Measurements from ENCODE around the gene ST8SIA6.
"Not testable (repeated sequence)": the region's sequence is repeated elsewhere in the genome, so short reads cannot be mapped to it uniquely, and the experiment has no call there.

The ST8SIA6 gene

DNA sequence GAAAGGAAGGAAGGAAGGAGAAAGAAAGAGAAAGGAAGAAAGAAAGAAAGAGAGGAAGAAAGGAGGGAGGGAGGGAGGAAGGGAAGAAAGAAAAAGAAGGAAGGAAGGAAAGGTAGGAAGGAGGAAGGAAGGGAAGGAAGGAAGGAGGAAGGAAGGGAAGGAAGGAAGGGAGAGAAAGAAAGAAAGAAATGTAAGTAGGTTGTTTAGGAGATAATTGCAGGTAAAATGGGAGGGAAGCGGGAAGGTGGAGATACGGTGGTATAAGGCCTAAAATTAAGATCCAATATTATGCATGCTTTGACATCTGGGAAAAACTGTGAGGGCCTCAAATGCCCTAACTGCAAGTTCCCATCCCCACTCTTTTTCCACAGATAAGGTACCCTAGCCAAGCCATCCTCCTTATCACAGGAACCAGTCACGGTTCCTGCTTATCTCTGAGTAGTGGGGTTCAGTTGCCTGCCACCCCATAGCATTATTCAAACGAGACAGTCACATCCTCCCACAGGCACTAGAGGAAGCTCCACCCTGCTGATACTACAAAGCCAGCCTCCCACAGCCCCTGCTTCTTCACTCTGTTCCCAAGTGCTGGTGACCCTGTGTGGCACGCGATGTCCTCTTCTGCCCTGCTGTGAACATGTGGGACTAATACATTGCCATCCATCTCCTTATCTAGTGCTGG lies 28.7 kb downstream of the ST8SIA6 start:
- DNase-seq: peak; percentile 100

DNA sequence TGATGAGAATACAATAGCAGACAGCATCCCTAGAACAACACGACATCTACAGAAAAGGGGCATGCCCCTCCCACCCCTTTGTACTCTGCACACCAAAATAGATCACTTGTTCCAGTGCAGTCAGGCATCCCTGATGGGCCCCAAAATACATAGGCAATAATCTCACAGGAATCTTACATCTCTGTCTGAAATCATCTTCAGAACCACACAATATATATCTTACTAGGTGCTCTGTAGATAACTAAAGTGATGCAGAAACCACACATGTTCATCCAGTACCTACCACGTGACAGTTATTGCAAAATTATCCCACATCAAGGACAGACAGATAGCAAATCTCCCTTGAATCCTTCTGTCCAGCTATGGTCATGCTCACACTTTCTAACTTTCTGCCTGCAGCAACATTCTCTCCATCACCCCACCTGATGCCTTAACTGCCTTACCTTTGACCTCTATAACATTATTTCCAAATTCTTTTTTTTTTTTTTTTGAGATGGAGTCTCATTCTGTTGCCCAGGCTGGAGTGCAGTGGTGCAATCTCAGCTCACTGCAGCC lies 30.7 kb downstream of the ST8SIA6 start:
- DNase-seq: peak; percentile 51

DNA sequence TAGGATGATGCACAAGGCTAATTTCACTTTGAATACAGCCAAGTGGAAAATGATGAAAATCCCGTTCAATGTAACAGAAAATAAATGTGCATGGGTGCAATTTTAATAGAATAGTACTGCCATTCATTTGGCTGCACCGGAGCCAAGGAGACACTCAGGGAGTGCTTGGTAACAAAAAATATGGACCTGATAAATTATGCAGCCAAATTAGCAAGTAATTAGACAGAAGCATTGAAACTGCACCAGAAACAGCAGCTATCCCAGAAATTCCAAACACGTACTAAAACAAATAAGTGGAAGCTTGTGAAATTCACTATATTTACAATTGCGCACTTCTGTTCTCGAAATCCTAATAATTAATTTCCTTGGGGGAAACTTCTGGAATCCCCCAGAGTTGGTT lies 31.5 kb downstream of the ST8SIA6 start:
- DNase-seq: no peak

DNA sequence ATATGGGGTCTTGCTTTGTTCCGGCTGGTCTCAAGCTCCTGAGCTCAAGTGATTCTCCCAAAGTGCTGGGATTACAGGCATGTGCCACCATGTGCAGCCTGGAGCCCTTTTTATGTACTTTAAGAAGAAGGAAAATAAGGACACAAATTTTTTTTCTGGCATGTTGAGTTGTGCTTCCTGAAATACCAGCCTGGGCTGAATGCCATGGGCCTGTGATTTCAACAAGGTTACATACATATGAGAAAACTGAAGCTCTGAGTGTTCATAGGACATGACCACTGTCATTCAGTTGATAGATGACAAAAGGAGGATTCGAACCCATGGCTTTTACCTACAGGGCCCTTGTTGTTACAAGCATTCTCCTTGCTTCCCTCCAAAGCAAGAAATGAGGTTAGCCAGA lies 36.1 kb downstream of the ST8SIA6 start:
- DNase-seq: peak; percentile 1

DNA sequence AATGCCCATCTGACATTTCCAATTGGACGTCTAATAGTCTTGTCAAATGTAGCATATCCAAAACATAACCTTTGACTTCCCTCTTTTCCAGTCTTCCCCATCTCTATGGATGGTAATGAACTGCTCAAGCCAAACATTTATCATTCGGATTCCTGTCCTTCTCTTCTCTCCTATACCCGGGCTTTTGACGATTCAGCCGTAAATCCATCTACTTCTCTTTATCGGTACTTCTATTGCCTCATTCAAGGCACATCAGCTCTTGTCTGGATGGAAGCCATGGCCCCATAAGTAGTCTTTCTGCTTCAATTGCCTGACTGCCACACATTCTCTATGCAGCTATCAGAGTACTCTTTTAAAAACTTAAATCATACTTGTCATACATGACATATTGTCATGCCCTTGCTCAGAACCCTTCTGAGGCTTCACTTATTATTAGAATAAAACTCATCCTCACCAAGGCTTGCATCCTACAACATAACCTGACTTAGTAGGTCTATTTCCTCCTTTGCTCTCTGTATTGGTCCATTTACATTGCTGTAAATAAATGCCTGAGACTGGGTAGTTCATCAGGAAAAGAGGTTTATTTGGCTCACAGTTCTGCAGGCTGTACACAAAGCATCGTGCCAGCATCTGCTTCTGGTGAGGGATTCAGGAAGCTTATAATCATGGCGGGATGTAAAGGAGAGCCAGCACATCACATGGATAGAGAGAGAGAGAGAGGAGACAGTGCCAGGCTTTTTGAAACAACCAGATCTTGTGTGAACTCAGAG lies 37.8 kb downstream of the ST8SIA6 start:
- peak; percentile 3 for DNase-seq

DNA sequence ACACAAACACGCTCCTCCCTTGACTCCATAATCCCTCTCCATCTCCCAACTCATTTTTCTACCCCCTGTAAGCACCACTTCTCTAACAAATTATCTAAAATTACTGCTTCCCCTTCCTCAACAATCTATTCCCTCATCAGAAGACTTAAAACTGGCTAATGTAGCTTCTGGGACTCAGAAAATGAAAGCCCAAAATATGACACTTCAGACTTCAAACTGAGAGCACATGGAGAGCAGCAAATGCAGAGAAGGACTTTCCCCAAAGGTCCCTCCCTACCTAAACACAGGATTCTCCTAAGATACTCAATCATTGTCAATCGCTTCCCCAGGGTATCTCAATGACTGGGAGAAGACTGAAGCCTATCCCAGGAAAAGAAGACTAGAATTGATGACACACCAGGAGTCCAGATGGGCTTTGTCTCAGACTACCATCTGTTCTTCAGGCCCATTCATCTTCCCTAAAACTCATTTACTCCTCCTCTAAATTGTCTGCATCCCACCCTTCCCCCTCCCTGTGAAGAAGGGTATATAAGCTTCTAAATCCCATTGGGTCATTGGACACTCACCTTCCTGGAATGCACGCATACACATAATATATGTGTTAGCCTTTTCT lies 39.2 kb downstream of the ST8SIA6 start:
- peak; percentile 38 for DNase-seq

DNA sequence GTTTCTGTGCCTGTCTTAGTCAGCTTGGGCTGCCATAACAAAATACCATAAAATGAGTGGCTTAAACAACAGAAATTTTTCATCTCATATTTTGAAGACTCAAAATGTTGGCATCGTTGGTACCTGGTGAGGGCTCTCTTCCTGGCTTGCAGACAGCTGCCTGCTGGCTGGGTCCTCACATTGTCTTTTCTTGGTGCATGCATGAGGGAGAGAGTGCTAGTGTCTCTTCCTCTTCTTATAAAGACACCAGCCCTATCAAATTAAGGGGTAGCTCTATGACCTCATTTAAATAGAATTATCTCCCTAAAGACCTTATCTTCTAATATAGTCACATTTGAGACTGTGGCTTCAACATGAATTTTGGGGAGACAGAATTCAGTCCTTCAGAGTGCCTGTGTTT lies 39.9 kb downstream of the ST8SIA6 start:
- DNase-seq: peak; percentile 58

DNA sequence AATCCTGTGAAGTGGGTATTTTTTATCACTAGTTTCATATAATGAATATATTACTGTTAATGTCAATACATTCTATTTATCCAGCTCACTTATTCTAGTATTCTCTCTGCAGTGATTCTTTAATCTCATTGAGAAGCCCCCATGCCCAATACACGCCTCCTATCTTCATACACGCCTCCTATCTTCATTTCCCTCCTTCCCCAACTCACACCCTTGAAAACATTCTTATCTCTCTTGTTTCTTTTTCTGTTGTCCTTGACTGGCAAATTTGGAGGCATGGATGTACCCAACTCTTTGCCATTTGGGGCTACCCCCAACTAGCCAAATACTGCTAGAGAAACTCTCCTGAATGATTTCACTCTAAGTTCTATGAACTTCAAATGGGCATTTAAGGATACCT lies 40.5 kb downstream of the ST8SIA6 start:
- peak; percentile 74 for DNase-seq

DNA sequence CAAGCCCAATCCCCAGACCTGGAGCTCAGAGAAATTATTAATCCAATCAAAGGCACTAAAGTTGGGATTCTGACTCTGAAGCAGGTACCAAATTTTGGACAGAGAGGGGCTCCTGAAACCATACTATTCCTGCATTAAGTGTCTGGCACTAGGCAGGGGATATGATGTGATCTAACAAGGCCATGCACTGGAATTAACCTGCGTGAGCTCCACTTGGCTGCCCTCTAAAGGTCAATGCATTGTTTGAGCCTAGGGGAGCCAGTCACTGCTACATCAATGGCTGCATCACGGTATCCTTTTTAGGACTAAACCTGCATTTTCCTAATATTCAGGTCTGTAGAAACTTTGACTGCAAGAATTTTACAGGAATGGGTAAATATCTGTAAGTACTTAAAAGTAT lies 42.1 kb downstream of the ST8SIA6 start:
- peak; percentile 90 for DNase-seq

DNA sequence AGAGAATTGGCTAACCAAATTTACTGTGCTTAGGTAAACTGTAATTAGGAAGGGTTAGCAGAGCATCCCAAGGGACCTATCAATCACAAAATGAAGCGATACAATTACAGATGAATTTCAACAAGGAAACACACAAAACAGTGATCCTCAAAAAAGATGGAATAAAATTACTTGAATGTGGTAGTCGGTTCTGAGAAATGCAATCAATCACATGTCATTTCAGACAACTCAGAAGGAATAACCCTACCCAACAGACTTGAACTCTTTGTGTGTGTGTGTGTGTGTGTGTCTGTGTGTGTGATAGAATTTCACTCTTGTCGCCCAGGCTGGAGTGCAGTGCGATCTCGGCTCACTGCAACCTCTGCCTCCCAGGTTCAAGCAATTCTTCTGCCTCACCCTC lies 43.5 kb downstream of the ST8SIA6 start:
- no peak for DNase-seq

DNA sequence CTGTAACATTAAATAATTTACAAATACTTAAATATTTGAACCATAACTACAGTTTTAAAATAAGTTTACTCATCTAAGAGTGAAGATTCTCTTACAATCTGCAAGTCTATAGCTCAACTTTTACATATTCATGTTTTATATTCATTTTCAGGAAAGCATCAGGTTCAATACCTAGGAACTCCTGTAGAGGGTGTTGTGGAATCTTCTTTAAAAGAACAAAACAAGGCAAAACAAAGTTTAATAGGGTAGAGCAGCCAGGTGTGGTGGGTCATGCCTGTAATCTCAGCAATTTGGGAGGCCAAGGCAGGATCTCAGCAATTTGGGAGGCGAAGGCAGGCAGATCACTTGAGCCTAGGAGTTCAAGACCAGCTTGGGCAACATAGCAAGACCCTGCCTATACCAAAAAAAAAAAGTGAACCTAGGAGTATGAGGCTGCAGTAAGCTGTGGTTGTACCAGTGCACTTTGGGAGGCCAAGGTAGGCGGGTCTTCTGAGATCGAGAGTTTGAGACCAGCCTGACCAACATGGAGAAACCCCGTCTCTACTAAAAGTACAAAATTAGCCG lies 45.1 kb downstream of the ST8SIA6 start:
- DNase-seq: peak; percentile 79

DNA sequence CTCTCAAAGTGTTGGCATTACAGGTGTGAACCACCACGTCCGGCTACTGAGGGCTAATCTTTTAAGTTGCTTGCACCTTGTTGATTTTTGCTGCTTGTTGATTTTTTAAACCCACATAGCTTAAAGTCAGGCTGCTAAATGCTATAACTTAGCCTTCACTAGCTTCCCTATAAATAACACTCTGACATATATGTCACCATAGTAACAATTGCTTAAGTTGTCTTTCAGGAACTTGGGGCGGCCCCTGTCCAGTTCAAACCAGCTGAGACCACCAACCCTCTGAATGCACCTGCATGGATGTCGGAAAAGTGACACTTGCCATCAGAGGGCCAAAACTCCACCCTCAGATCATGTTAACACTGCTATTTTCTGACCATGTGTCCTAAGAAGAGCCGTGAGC lies 47.3 kb downstream of the ST8SIA6 start:
- no peak for DNase-seq

DNA sequence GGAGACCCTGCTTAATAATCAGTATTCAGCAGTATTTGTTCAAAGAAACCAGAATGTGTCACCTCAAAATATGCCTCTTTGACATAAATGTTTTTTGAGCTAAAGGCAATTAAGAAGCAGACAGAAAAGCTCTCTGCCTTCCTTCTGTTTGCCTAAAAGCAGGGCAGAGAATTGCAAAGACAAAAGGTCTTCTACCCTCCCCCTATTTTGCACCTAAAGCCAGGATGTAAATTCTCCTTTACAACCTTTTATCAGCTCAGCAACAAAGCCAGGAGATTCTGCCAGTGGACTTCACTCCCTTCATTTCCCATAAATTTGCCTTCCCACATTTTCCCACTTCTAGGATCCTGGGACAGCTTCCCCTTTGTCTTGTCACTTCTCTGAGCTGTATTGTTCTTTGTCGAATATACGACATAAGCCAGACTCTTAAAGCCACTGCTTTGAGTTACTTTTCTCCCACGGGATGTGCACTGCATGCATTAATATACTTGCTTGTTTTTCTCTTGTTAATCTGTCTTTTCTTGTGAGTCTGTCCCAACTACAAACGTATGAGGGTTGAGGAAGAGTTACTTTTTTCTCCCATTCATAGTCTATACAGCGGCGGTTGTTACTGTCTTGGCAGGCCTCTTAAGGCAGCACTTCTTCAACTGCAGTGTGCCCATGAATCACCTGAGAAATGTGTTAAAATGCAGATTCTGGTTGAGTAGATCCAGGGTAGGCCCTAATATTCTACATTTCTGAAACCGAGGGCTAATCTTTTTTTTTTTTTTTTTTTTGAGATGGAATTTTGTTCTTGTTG lies 48.2 kb downstream of the ST8SIA6 start:
- no peak for DNase-seq

DNA sequence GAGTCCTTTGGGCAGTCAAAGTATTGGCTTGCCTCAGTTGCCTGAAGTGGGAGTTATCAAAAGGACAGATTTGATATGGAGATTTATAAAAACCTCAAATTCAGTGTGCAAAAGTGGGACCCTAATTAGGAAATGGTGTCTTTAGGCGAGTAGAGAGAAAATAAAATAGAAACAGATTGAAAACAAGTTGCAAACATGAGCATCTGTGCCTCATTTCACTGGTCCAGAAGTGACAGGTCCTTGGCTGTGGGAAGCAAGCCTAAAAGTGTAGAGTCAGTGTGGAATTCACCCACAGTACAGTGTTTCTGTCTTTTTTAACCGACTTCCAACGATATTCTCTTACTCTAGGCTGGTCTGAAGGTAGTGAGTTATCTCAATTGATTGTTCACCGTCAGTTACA lies 51.2 kb downstream of the ST8SIA6 start:
- DNase-seq: no peak

DNA sequence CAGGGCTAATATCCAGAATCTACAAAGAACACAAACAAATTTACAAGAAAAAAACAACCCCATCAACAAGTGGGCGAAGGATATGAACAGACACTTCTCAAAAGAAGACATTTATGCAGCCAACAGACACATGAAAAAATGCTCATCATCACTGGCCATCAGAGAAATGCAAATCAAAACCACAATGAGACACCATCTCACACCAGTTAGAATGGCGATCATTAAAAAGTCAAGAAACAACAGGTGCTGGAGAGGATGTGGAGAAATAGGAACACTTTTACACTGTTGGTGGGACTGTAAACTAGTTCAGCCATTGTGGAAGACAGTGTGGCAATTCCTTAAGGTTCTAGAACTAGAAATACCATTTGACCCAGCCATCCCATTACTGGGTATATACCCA lies 52.4 kb downstream of the ST8SIA6 start:
- DNase-seq: not testable (repeated sequence)

DNA sequence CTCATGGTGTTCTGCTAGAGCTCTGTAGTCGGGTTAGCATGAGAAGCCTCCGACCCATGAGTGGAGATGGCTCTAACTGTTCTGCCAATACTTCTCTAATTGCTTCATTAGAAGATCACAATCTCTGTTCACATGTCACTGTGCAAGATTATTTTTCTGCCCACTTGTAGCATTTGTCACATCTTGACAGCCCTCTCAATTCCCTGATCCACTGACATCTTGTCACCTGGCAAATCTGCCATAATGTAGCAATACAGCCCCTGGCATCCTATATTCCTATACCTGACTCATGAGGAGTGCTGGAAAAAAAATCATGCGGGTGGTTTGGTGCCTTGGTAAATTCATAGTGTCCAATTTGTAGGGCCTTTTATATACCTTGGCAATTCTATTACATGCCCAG lies 58.4 kb downstream of the ST8SIA6 start:
- no peak for DNase-seq

DNA sequence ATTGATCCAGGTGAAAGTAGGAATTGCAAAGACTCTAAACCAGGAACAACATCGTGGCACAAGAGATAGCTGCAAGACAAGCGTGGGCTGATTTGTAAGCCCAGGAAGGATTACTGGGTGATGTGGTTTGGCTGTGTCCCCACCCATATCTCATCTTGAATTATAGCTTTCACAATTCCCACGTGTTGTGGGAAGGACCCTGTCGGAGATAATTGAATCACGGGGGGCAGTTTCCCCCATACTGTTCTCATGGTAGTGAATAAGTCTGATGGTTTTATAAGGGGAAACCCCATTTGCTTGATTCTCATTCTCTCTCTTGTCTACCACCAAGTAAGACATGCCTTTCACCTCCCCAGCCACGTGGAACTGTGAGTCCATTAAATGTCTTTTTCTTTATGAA lies 59.5 kb downstream of the ST8SIA6 start:
- peak; percentile 56 for DNase-seq

DNA sequence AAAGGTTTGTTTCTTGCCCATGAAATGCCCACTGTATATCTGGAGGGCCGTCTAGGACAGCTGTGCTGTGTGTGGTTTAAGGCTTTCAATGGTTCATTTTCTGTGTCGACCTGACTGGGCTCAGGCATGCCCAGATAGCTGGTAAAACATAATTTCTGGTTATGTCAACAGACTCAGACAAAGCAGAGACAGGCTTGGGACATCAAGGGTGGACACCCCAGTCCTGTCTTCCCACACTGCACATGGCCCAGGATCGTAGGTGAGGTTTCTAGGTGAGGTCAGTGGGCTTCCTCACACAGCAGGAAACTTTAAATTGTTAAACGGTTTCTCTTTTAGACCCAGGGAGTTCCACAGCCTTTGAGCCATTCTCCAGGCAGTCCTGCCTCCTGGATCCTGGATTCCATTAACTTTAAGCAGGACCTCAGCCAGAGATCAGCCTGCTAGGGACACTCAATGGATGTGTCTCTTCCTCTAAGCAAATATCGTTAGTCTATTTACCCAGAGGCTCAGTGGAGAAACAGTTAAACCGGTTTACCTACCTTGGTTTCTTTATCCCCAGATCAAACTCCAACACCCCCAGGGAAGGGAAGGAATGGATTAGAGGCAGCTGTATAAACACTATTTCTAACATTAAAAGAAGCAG lies 66.4 kb downstream of the ST8SIA6 start:
- no peak for DNase-seq

DNA sequence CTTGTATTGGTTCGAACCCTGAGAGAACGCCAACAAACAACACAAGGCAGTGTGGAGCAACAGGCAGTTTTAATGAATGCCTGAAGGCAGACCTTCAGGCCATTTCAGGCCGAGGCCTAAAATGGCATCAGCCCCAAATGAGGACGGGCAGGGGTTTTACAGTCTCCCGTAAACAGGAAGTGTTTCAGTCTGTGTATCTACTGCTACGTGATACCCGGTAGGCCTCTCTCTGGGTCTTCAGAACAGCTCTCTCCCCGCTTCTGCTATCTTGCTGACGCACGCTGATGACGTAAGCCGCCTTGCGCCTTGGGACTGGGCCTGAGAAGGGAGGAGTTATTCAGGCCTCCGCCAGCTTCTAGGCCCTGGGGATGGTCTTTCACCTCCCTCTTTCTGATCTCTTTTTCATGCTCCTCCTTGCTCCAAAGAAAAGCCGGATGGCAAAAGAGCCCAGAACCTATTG lies 67.7 kb downstream of the ST8SIA6 start:
- no peak for DNase-seq

DNA sequence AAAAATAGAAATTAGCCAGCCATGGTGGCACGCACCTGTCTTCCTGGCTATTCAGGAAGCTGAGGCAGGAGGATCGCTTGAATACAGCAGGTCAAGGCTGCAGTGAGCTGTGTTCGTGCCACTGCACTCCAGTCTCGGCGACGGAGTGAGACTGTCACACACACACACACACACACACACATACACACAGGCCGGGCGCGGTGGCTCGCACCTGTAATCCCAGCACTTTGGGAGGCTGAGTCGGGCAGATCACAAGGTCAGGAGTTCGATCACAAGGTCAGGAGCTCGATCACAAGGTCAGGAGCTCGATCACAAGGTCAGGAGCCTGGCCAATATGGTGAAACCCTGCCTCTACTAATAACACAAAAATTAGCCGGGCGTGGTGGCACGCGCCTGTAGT lies 68.4 kb downstream of the ST8SIA6 start:
- no peak for DNase-seq

DNA sequence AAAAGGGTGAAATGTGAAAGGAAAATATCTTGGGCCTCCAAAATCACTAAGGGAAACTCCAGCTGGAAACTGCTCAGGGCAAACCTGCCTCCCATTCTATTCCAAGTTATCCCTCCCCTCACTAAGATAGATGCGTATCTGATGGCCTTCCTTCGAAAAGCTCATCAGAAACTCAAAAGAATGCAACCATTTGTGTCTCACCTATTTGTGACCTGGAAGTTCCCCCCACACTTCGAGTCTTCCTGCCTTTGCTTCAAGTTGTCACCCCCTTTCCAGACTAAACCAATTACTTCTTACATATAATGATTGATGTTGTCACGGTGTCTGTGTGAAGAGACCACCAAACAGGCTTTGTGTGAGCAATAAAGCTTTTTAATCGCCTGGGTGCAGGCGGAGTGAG lies 69.3 kb downstream of the ST8SIA6 start:
- no peak for DNase-seq

All from hematopoietic multipotent progenitor cell treated with erythropoietin and hydrocortisone succinate and interleukin-3 and kit ligand, for 8 days (in vitro differentiated cells).